ENCODE data around the gene SPATA46.

DNA sequence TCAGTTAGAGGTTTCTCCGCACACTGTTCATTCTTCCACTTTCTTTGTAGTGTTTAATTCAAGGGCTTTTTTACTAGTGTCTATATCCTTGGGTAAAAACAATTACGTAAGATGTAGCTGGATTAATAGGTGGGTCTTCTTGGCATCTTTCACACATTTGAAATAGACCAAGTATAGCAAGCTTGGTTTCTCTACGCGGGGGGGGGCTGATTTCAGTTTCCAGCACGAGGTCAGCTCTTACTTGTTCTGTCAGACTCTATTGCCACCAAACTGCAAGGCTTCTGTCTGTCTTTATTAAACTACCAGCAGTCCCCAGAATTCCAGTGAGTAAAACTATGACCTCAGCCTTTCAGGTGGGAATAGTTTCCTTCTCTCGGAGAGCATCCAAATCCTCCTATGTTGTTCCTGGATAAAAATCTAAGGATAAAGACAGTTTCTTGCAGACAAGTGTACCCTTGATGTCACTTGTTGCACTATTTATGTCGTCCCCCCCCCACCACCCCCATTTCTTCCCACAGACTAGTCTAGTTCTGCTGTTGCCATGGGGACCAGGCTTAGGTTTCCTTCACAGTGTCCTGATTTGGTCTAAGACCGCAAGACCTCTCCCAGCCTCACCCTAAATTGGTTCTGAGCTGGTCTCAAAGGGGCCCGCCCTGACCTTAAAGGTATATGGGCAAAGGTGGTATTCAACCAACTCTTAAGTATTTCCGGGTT, 17.0 kb downstream of the SPATA46 start:
- no peak for TF ChIP-seq EZH2phosphoT487 (IDR thresholded peaks at IDR 0.05; ENCODE audit: borderline replicate concordance, low read depth, low read length)
- TF ChIP-seq, protein P1, sequence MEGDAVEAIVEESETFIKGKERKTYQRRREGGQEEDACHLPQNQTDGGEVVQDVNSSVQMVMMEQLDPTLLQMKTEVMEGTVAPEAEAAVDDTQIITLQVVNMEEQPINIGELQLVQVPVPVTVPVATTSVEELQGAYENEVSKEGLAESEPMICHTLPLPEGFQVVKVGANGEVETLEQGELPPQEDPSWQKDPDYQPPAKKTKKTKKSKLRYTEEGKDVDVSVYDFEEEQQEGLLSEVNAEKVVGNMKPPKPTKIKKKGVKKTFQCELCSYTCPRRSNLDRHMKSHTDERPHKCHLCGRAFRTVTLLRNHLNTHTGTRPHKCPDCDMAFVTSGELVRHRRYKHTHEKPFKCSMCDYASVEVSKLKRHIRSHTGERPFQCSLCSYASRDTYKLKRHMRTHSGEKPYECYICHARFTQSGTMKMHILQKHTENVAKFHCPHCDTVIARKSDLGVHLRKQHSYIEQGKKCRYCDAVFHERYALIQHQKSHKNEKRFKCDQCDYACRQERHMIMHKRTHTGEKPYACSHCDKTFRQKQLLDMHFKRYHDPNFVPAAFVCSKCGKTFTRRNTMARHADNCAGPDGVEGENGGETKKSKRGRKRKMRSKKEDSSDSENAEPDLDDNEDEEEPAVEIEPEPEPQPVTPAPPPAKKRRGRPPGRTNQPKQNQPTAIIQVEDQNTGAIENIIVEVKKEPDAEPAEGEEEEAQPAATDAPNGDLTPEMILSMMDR (conservative IDR thresholded peaks at IDR 0.05; ENCODE audit: low read length): no peak
